GM12878 (cell line): Measurements from ENCODE around the gene AGBL1. TPM values are rescaled to one million over a fixed set of nuclear protein-coding genes. Genes with fewer than 3 reads are reported as not detected.

ENCODE experiments used
- ATAC-seq: fragments of 200-7000 bp; cut with Tn5 transposase; 3 replicates; pipeline ENCODE4 v1.9.1; 2020; ENCODE audit warnings: mild to moderate bottlenecking, moderate library complexity
- BruUV-seq: library from RNA; stranded (reverse); fragments of 400-500 nt; replicated peaks from 2 replicates; lab custom pipeline; 2021; lab: Mats Ljungman, UMichigan
- CTCF ChIA-PET: fragments of 300-600 bp; sonication (Branson Sonifier 250); formaldehyde crosslinking; extraction: SDS; loops from one replicate; lab custom pipeline; 2021; ENCODE audit warnings: inconsistent platforms; lab: Yijun Ruan, JAX
- POLR2A ChIA-PET: fragments of 350-600 bp; formaldehyde crosslinking; extraction: SDS; loops from one replicate; lab custom pipeline; 2021; ENCODE audit warnings: inconsistent platforms; lab: Charles Lee
- RAD21 ChIA-PET: fragments of 300-600 bp; sonication (Branson Sonifier 250); formaldehyde crosslinking; loops from one replicate; lab custom pipeline; 2023; ENCODE audit warnings: antibody characterized with exemption; ENCODE audit not compliant: unreplicated experiment; lab: Charles Lee
- SMC1A ChIA-PET: fragments of 300-600 bp; sonication (Branson Sonifier 250); formaldehyde crosslinking; loops from one replicate; lab custom pipeline; 2023; ENCODE audit not compliant: unreplicated experiment, uncharacterized antibody; lab: Charles Lee
- DNase-seq: peaks from one replicate; pipeline ENCODE4 v3.0.0-alpha.2; 2011; ENCODE audit warnings: low read depth, low spot score
- FAIRE-seq: peaks from 3 replicates; lab custom pipeline; 2011; peaks lifted over from hg19 to GRCh38; lab: Jason Lieb, UNC
- H2AFZ ChIP-seq: 2 replicates; pipeline ENCODE4 v1.6.0; 2011; ENCODE audit warnings: low read depth, low read length, control low read depth; ENCODE audit not compliant: control insufficient read depth
- H3K27ac ChIP-seq: 2 replicates; pipeline ENCODE4 v1.5.1; 2011; ENCODE audit warnings: control low read depth; ENCODE audit not compliant: control insufficient read depth, insufficient read depth
- H3K27me3 ChIP-seq, 2 experiments: replicated peaks in 1 of 2; 2 replicates each; pipeline versions ENCODE4 v1.6.0 to v1.6.1; 2011; ENCODE audit warnings: low read length in 1 of 2; ENCODE audit not compliant: control insufficient read depth in 2 of 2, insufficient read depth in 2 of 2
- H3K36me3 ChIP-seq, 2 experiments: 2 replicates each; pipeline ENCODE4 v1.5.1; 2011; ENCODE audit warnings: low read length in 1 of 2; ENCODE audit not compliant: control insufficient read depth in 2 of 2, insufficient read depth in 2 of 2
- H3K4me1 ChIP-seq: 2 replicates; pipeline ENCODE4 v1.6.1; 2011; ENCODE audit warnings: mild to moderate bottlenecking, low read length, moderate library complexity, mixed read lengths; ENCODE audit not compliant: control insufficient read depth, insufficient read depth
- H3K4me2 ChIP-seq: 2 replicates; pipeline ENCODE4 v1.6.0; 2011; ENCODE audit warnings: control low read depth; ENCODE audit not compliant: control insufficient read depth, insufficient read depth
- H3K4me3 ChIP-seq: fragments of 200-600 bp; sonication (generic); 2 replicates; pipeline ENCODE4 v1.5.1; 2016
- H3K79me2 ChIP-seq: 2 replicates; pipeline ENCODE4 v1.6.0; 2011; ENCODE audit warnings: low read length; ENCODE audit not compliant: control insufficient read depth, insufficient read depth
- H3K9ac ChIP-seq: 2 replicates; pipeline ENCODE4 v1.8.0; 2011; ENCODE audit warnings: low read length, control low read depth, mixed read lengths; ENCODE audit not compliant: control insufficient read depth, insufficient read depth
- H3K9me3 ChIP-seq: replicated peaks from 3 replicates; pipeline ENCODE4 v1.5.1; 2011; ENCODE audit warnings: mild to moderate bottlenecking, low read length; ENCODE audit not compliant: control insufficient read depth, insufficient read depth
- H4K20me1 ChIP-seq: 2 replicates; pipeline ENCODE4 v1.6.0; 2011; ENCODE audit not compliant: control insufficient read depth, insufficient read depth
- ASH2L ChIP-seq: fragments of 300-600, 200-600 bp; sonication (generic); IDR thresholded peaks from 2 replicates; pipeline ENCODE4 v1.6.1; 2017; ENCODE audit warnings: low read depth, mild to moderate bottlenecking, borderline replicate concordance
- BCL3 ChIP-seq: IDR thresholded peaks from 2 replicates; pipeline ENCODE4 v1.6.1; 2011; ENCODE audit warnings: borderline replicate concordance, low read depth, mild to moderate bottlenecking, moderate library complexity, low read length; ENCODE audit not compliant: insufficient read depth, poor library complexity, severe bottlenecking
- CUX1 ChIP-seq: IDR thresholded peaks from 2 replicates; pipeline ENCODE4 v1.6.1; 2012; ENCODE audit warnings: improper control_type of control experiment, low read depth, low read length; ENCODE audit not compliant: insufficient replicate concordance
- EP300 ChIP-seq, 2 experiments: fragments of 150-350 bp in 1 of 2; IDR thresholded peaks; 2 replicates each; pipeline ENCODE4 v1.6.1; 2011 to 2012; ENCODE audit warnings: low read depth in 2 of 2, low read length in 2 of 2, borderline replicate concordance in 1 of 2, improper control_type of control experiment in 1 of 2, inconsistent platforms in 1 of 2; ENCODE audit not compliant: control insufficient read depth in 1 of 2
- MYC ChIP-seq: IDR thresholded peaks from 2 replicates; pipeline ENCODE4 v1.6.1; 2011; ENCODE audit warnings: mild to moderate bottlenecking, low read length, moderate library complexity, inconsistent platforms; ENCODE audit not compliant: insufficient read depth, insufficient replicate concordance, insufficient read length, severe bottlenecking
- NBN ChIP-seq: fragments of 450-650 bp; IDR thresholded peaks from 2 replicates; pipeline ENCODE4 v1.6.1; 2016
- POLR2AphosphoS2 ChIP-seq: IDR thresholded peaks from 2 replicates; pipeline ENCODE4 v1.6.1; 2011; ENCODE audit warnings: low read depth, mild to moderate bottlenecking, low read length, improper control_type of control experiment, moderate library complexity
- RFX5 ChIP-seq: IDR thresholded peaks from 2 replicates; pipeline ENCODE4 v1.6.1; 2011; ENCODE audit warnings: low read depth, low read length, improper control_type of control experiment
- SIN3A ChIP-seq: IDR thresholded peaks from 2 replicates; pipeline ENCODE4 v1.6.1; 2012; ENCODE audit warnings: low read depth, low read length, improper control_type of control experiment
- SRF ChIP-seq, 2 experiments: IDR thresholded peaks; 2 replicates each; pipeline ENCODE4 v1.6.1; 2011; ENCODE audit warnings: low read depth in 2 of 2, low read length in 2 of 2, mild to moderate bottlenecking in 1 of 2, moderate library complexity in 1 of 2
- SUZ12 ChIP-seq: fragments of 200-600 bp; sonication (generic); IDR thresholded peaks from one replicate; pipeline ENCODE4 v1.6.1; 2018; ENCODE audit warnings: antibody characterized with exemption, mild to moderate bottlenecking; ENCODE audit not compliant: unreplicated experiment
- YBX1 ChIP-seq: fragments of 450-650 bp; IDR thresholded peaks from 2 replicates; pipeline ENCODE4 v1.6.1; 2016; ENCODE audit warnings: antibody characterized with exemption
- ZBTB33 ChIP-seq: fragments of 450-650 bp; IDR thresholded peaks from 2 replicates; pipeline ENCODE4 v1.6.1; 2017; ENCODE audit warnings: mild to moderate bottlenecking
- WGBS: methylation state at CpG from one replicate; pipeline ENCODE4 v1.1.6; 2016; ENCODE audit warnings: low lambda C conversion rate; ENCODE audit not compliant: insufficient replicate concordance, insufficient coverage; ENCODE audit errors: missing lambda C conversion rate; 5-methylcytosine and 5-hydroxymethylcytosine counted together
- in situ Hi-C: fragments of 300-500 bp; cut with MboI; formaldehyde crosslinking; loops from 9 replicates; pipeline ENCODE4 v1.14.3; 2018; ENCODE audit warnings: mixed read lengths
- intact Hi-C: fragments of 100-400 bp; cut with micrococcal nuclease; formaldehyde crosslinking; loops from one replicate; pipeline ENCODE4 v1.14.2; 2022; ENCODE audit not compliant: unreplicated experiment
- polyA plus RNA-seq, 11 experiments: library from polyadenylated mRNA; depleted of rRNA in 4 of 11; unstranded in 6 of 11; stranded (reverse) in 5 of 11; fragments of >200 nt; fragmentation: Nextera tagmentation in 4 of 11; fragmentation: Illumina TruSeq in 1 of 11; extraction: Ambion mirVana in 4 of 11; extraction: Trizol in 1 of 11; gene quantifications; 1 replicate in 1 of 11; 2 replicates in 10 of 11; pipeline versions ENCODE4 v1.2.1 to v1.2.3, GENCODE V29; 2011 to 2016; ENCODE audit warnings: inconsistent platforms in 2 of 11, missing spikeins in 2 of 11, low read depth in 1 of 11
- total RNA-seq, 4 experiments: library from RNA; depleted of rRNA in 3 of 4; stranded (reverse); fragments of >200 nt in 3 of 4; fragmentation: Illumina TruSeq in 1 of 4; extraction: Trizol in 1 of 4; gene quantifications; 2 replicates each; pipeline versions ENCODE4 v1.2.1 to v1.2.3, GENCODE V29; 2013 to 2021

AGBL1 gene
- total and polyA plus RNA-seq, 10 of the 15 experiments (the other 5 are each of a cell fraction or from before 2014, with no cell fraction given), result not detected

GRCh38 chr15:86706813-86707212 lies 627.1 kb downstream of the AGBL1 start (continued):
- no peak for TF ChIP-seq BCL3
- TF ChIP-seq SUZ12, result no peak
- TF ChIP-seq EP300 (IDR thresholded peaks at IDR 0.05; ENCODE audit: borderline replicate concordance in 1 of 2, control insufficient read depth in 1 of 2, low read depth in 2 of 2, low read length in 2 of 2), result no peak

- H3K4me3 ChIP-seq, result no peak overlapping the region
- intact Hi-C loops (no loop called here), in situ Hi-C loops (no loop called here)
- 32% methylated on average over 1 of the region's 1 CpG for WGBS
- H3K9ac ChIP-seq, result no peak overlapping the region
- RAD21 ChIA-PET, result no interaction called here
- SMC1A ChIA-PET, result no interaction called here
- BruUV-seq, result no TSS peak
- POLR2A ChIA-PET, result no interaction called here
- DNase-seq (no peak), ATAC-seq (no peak), FAIRE-seq (no peak)
- no peak overlapping the region for H3K4me2 ChIP-seq
- no peaks in the 10 kb centered on the region for H3K36me3 ChIP-seq
- CTCF ChIA-PET, result no interaction called here
- H2AFZ ChIP-seq, result no peak overlapping the region
- H3K27me3 ChIP-seq, result no peaks in the 10 kb centered on the region
- H4K20me1 ChIP-seq, result no peaks in the 10 kb centered on the region
- no peaks in the 10 kb centered on the region for H3K9me3 ChIP-seq
- H3K79me2 ChIP-seq, result no peaks in the 10 kb centered on the region
- no peaks in the 10 kb centered on the region for H3K4me1 ChIP-seq
- no peak overlapping the region for H3K27ac ChIP-seq
- TF ChIP-seq ZBTB33 (no peak), RFX5 (no peak), POLR2AphosphoS2 (no peak), ASH2L (no peak), NBN (no peak), SRF (IDR thresholded peaks at IDR 0.05; ENCODE audit: low read depth in 2 of 2, low read length in 2 of 2) (no peak), YBX1 (no peak), MYC (no peak), SIN3A (no peak), CUX1 (no peak)
Measured at GRCh38 chr15:86711476-86711875, 631.8 kb downstream of the AGBL1 start.
